Testis (tissue), 2 donors: ENCODE data around the gene TWNK.

Experiments used
- CTCF ChIP-seq, 3 experiments: fragments of 450-650 bp in 2 of 3; fragments of 200-600 bp in 1 of 3; sonication (generic) in 1 of 3; IDR thresholded peaks; one replicate each; pipeline ENCODE4 v1.5.1; 2016 to 2019; ENCODE audit warnings: antibody characterized with exemption in 3 of 3, mild to moderate bottlenecking in 2 of 3, moderate library complexity in 1 of 3
- POLR2A ChIP-seq: fragments of 450-650 bp; IDR thresholded peaks from one replicate; pipeline ENCODE4 v1.6.1; 2017; ENCODE audit warnings: antibody characterized with exemption, mild to moderate bottlenecking, moderate library complexity

GRCh38 chr10:100948916-100949315 lies 38.4 kb upstream of the TWNK start:
- TF ChIP-seq CTCF (IDR thresholded peaks at IDR 0.05) = no peak
- TF ChIP-seq POLR2A = no peak
